Measurements from ENCODE around the gene RELN. TPM values are rescaled to one million over a fixed set of nuclear protein-coding genes. Genes with fewer than 3 reads are reported as not detected.

Gene RELN
- total RNA-seq, 1 experiment from 2014 or later: 0.02 TPM

- no CpG with 5 or more reads among the region's 2 CpGs for WGBS (ENCODE audit: extremely low coverage, insufficient read length, low lambda C conversion rate)
- Histone ChIP-seq H3K27ac (ENCODE audit: insufficient read length, low read depth, low read length) (no peak overlapping the region), H4K20me1 (ENCODE audit: control insufficient read depth, insufficient read depth, insufficient read length) (no peaks in the 10 kb centered on the region), H3K23me2 (ENCODE audit: insufficient read length, low read depth, low read length, poor library complexity, severe bottlenecking) (no peaks in the 10 kb centered on the region), H3K4me2 (ENCODE audit: insufficient read depth, insufficient read length, low read length) (no peak overlapping the region), H2BK5ac (ENCODE audit: insufficient read length, low read length) (no peak overlapping the region), H3K9me3 (ENCODE audit: control insufficient read depth, low read depth, low read length) (no peaks in the 10 kb centered on the region), H2BK15ac (ENCODE audit: low read depth, low read length) (no peak overlapping the region), H3K79me1 (ENCODE audit: insufficient read depth, low read depth, low read length, poor library complexity, severe bottlenecking) (no peaks in the 10 kb centered on the region), H3K27me3 (ENCODE audit: insufficient read depth, low read length) (no peaks in the 10 kb centered on the region), H3K56ac (ENCODE audit: insufficient read length, low read depth, low read length) (no peak overlapping the region), H2BK120ac (ENCODE audit: low read depth, low read length, poor library complexity, severe bottlenecking) (no peak overlapping the region), H3K4me1 (ENCODE audit: insufficient read depth, low read length) (no peaks in the 10 kb centered on the region), H4K5ac (ENCODE audit: insufficient read length, low read depth, low read length) (no peak overlapping the region), H3K18ac (ENCODE audit: insufficient read length, low read depth, low read length) (no peak overlapping the region), H2AK5ac (ENCODE audit: insufficient read length, low read length) (no peak overlapping the region), H3K79me2 (ENCODE audit: insufficient read depth, low read length) (no peaks in the 10 kb centered on the region), H3T11ph (ENCODE audit: low read length) (no peak overlapping the region), H3K14ac (ENCODE audit: insufficient read depth, low read length) (no peak overlapping the region), H4K91ac (ENCODE audit: insufficient read length, low read depth, low read length) (no peak overlapping the region), H2AFZ (ENCODE audit: low read length) (no peak overlapping the region), H3K9ac (ENCODE audit: extremely low read depth, insufficient read length, low read length) (no peak overlapping the region), H3K4ac (ENCODE audit: low read depth, low read length) (no peak overlapping the region), H2BK12ac (ENCODE audit: insufficient read length, low read depth, low read length) (no peak overlapping the region), H2BK20ac (ENCODE audit: low read depth, low read length, poor library complexity, severe bottlenecking) (no peak overlapping the region), H4K8ac (replicated peaks; ENCODE audit: insufficient read length, low read depth, low read length) (no peak overlapping the region), H3K23ac (ENCODE audit: insufficient read length, low read depth, low read length) (no peak overlapping the region)
- Mint-ChIP-seq H3K27ac (no peak overlapping the region), H3K9me3 (no peaks in the 10 kb centered on the region), H3K4me3 (no peak overlapping the region), H3K36me3 (ENCODE audit: insufficient read depth in 1 of 3, low read depth in 3 of 3) (no peaks in the 10 kb centered on the region), H3K4me1 (no peaks in the 10 kb centered on the region), H3K27me3 (ENCODE audit: low read depth) (peaks cover 13% of the 10 kb centered on the region)
- no peak for TF ChIP-seq CTCF (conservative IDR thresholded peaks at IDR 0.05)
- no peak for DNase-seq
Observed at GRCh38 chr7:103549786-103550185, 439.7 kb downstream of the RELN start.

Data from H9 (cell line).